ENCODE results near the gene PCDHA5.

Gene PCDHA5

DNA sequence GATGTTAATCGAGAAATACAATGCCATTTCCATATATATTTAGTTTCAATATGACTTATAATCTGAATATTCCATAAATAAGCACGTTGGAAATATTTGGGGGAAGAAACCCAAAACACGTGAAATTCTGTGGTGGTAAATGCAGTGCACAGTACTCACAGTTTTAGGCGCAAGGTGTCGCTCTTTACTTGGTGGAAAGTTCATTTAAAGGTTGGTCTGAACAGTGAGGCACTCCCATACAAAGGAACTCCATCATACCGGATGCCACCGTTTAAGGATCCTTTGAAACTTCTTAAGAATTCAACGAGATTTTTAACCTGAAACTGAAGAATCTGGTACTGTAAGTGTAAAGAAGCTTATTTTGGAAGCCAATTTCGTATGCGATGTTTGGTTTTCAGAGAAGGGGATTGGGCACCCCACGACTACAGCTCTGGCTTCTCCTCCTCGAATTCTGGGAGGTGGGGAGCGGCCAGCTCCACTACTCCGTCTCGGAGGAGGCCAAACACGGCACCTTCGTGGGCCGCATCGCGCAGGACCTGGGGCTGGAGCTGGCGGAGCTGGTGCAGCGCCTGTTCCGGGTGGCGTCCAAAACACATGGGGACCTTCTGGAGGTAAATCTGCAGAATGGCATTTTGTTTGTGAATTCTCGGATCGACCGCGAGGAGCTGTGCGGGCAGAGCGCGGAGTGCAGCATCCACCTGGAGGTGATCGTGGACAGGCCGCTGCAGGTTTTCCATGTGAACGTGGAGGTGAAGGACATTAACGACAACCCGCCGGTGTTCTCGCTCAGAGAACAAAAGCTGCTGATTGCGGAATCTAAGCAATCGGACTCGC, 47.5 kb downstream of the PCDHA5 start, which contains the start of gene PCDHA11:
PCDHA11 (plus strand) TSS at position 237 of the 834 bp plus-strand sequence; CDS start at position 384, 147 bp downstream.
- DNase-seq = no peak

DNA sequence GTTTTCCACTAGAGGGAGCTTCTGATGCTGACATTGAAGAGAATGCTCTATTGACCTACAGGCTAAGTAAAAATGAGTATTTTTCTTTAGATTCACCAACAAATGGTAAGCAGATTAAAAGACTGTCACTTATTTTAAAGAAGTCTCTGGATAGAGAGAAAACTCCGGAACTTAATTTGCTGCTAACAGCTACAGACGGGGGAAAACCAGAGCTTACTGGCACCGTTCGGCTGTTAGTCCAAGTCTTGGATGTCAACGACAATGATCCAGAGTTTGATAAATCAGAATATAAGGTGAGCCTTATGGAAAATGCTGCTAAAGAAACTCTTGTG, 48.1 kb downstream of the PCDHA5 start:
- DNase-seq = no peak

DNA sequence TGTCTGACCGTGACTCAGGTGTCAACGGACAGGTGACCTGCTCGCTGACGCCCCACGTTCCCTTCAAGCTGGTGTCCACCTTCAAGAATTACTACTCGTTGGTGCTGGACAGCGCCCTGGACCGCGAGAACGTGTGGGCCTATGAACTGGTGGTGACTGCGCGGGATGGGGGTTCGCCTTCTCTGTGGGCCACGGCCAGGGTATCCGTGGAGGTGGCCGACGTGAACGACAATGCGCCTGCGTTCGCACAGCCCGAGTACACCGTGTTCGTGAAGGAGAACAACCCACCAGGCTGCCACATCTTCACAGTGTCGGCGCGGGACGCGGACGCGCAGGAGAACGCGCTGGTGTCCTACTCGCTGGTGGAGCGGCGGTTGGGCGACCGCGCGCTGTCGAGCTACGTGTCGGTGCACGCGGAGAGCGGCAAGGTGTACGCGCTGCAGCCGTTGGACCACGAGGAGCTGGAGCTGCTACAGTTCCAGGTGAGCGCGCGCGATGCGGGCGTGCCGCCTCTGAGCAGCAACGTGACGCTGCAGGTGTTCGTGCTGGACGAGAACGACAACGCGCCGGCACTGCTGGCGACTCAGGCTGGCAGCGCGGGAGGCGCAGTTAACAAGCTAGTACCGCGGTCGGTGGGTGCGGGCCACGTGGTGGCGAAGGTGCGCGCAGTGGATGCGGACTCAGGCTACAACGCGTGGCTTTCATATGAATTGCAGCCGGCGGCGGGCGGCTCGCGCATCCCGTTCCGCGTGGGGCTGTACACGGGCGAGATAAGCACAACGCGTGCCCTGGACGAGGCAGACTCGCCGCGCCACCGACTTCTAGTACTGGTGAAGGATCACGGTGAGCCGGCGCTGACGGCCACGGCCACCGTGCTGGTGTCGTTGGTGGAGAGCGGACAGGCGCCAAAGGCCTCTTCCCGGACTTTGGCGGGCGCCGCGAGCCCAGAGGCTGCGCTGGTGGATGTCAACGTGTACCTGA, 49.1 kb downstream of the PCDHA5 start:
- DNase-seq = no peak
